Endothelial cell of umbilical vein (primary cell): ENCODE data around the gene GIT2. TPM values are rescaled to one million over a fixed set of nuclear protein-coding genes. Genes with fewer than 3 reads are reported as not detected.

Experiments used
- BruUV-seq: library from RNA; stranded (reverse); fragments of 400-500 nt; replicated peaks from 2 replicates; lab custom pipeline; 2021; lab: Mats Ljungman, UMichigan
- CTCF ChIA-PET: fragments of 300-600, 350-600 bp; sonication (Branson Sonifier 250); formaldehyde crosslinking; loops from one replicate; lab custom pipeline; 2021; ENCODE audit warnings: antibody characterized with exemption, inconsistent platforms; lab: Charles Lee
- POLR2A ChIA-PET: fragments of 300-600, 350-600 bp; sonication (Branson Sonifier 250); formaldehyde crosslinking; loops from one replicate; lab custom pipeline; 2021; ENCODE audit warnings: antibody characterized with exemption, inconsistent platforms; lab: Charles Lee
- DNase-seq: peaks from one replicate; pipeline ENCODE4 v3.0.0-alpha.2; 2011; ENCODE audit warnings: low read depth, low spot score
- FAIRE-seq: peaks from 2 replicates; lab custom pipeline; 2011; peaks lifted over from hg19 to GRCh38; lab: Jason Lieb, UNC
- H2AFZ ChIP-seq: 2 replicates; pipeline ENCODE4 v1.6.0; 2012; ENCODE audit warnings: low read depth, low read length, control low read depth, inconsistent platforms
- H3K27ac ChIP-seq: 2 replicates; pipeline ENCODE4 v1.5.1; 2011; ENCODE audit warnings: low read depth, mild to moderate bottlenecking, control low read depth, low read length, moderate library complexity; ENCODE audit not compliant: insufficient read depth
- H3K27me3 ChIP-seq, 2 experiments: 2 replicates each; pipeline versions ENCODE4 v1.6.0 to v1.6.1; 2011; ENCODE audit warnings: low read length in 2 of 2, mixed read lengths in 1 of 2; ENCODE audit not compliant: control insufficient read depth in 2 of 2, insufficient read depth in 2 of 2
- H3K36me3 ChIP-seq, 2 experiments: 2 replicates in 1 of 2; 3 replicates in 1 of 2; pipeline ENCODE4 v1.5.1; 2011; ENCODE audit warnings: low read length in 2 of 2, mild to moderate bottlenecking in 1 of 2, moderate library complexity in 1 of 2; ENCODE audit not compliant: control insufficient read depth in 2 of 2, insufficient read depth in 2 of 2; ENCODE audit errors: extremely low read depth in 1 of 2
- H3K4me1 ChIP-seq: 3 replicates; pipeline ENCODE4 v1.5.1; 2011; ENCODE audit warnings: mild to moderate bottlenecking, low read length; ENCODE audit not compliant: control insufficient read depth, insufficient read depth; ENCODE audit errors: extremely low read depth
- H3K4me2 ChIP-seq: 2 replicates; pipeline ENCODE4 v1.6.1; 2011; ENCODE audit warnings: low read length, control low read depth, mixed read lengths; ENCODE audit not compliant: insufficient read depth
- H3K4me3 ChIP-seq, 3 experiments: fragments of 200-600 bp in 1 of 3; sonication (generic), shearing (Covaris generic) in 1 of 3; replicated peaks in 1 of 3; 2 replicates each; pipeline ENCODE4 v1.5.1; 2011 to 2016; ENCODE audit warnings: control low read depth in 3 of 3, low read length in 3 of 3, mild to moderate bottlenecking in 2 of 3, inconsistent platforms in 1 of 3, low read depth in 1 of 3, moderate library complexity in 1 of 3; ENCODE audit not compliant: insufficient read depth in 1 of 3
- H3K79me2 ChIP-seq: 2 replicates; pipeline ENCODE4 v1.6.0; 2012; ENCODE audit warnings: low read length, inconsistent platforms; ENCODE audit not compliant: control insufficient read depth, insufficient read depth
- H3K9ac ChIP-seq: replicated peaks from 2 replicates; pipeline ENCODE3; 2011; ENCODE audit warnings: low read length, control low read depth; ENCODE audit not compliant: insufficient read depth; ENCODE audit errors: extremely low read depth
- H3K9me1 ChIP-seq: replicated peaks from 3 replicates; pipeline ENCODE4 v1.6.0; 2011; ENCODE audit warnings: mild to moderate bottlenecking, low read length; ENCODE audit not compliant: control insufficient read depth, insufficient read depth; ENCODE audit errors: extremely low read depth
- H3K9me3 ChIP-seq: replicated peaks from 2 replicates; pipeline ENCODE4 v1.5.1; 2012; ENCODE audit warnings: low read length, inconsistent platforms; ENCODE audit not compliant: control insufficient read depth, insufficient read depth
- H4K20me1 ChIP-seq: replicated peaks from 2 replicates; pipeline ENCODE3; 2011; ENCODE audit warnings: mild to moderate bottlenecking, low read length; ENCODE audit not compliant: control insufficient read depth, insufficient read depth; ENCODE audit errors: extremely low read depth
- EZH2 ChIP-seq: IDR thresholded peaks from 2 replicates; pipeline ENCODE4 v1.6.1; 2012; ENCODE audit warnings: borderline replicate concordance, low read depth, mild to moderate bottlenecking, moderate library complexity, low read length, inconsistent platforms; ENCODE audit not compliant: severe bottlenecking
- FOS ChIP-seq: IDR thresholded peaks from 2 replicates; pipeline ENCODE4 v1.6.1; 2011; ENCODE audit warnings: mild to moderate bottlenecking, low read length, moderate library complexity, borderline replicate concordance; ENCODE audit not compliant: insufficient read depth
- GATA2 ChIP-seq: IDR thresholded peaks from 2 replicates; pipeline ENCODE4 v1.7.0; 2011; ENCODE audit warnings: low read depth, mild to moderate bottlenecking, moderate library complexity, mixed read lengths, low read length; ENCODE audit not compliant: insufficient read length, insufficient read depth
- JUN ChIP-seq: IDR thresholded peaks from 2 replicates; pipeline ENCODE4 v1.6.1; 2011; ENCODE audit warnings: borderline replicate concordance, low read depth; ENCODE audit not compliant: insufficient read length, insufficient read depth
- MYC ChIP-seq: IDR thresholded peaks from one replicate; pipeline ENCODE4 v1.6.1; 2011; ENCODE audit warnings: mild to moderate bottlenecking, low read depth, low read length
- POLR2A ChIP-seq: IDR thresholded peaks from 2 replicates; pipeline ENCODE4 v1.6.1; 2012; ENCODE audit warnings: low read depth, mild to moderate bottlenecking, control low read depth, low read length
- POLR2AphosphoS5 ChIP-seq: IDR thresholded peaks from 2 replicates; pipeline ENCODE4 v1.6.1; 2012; ENCODE audit warnings: low read depth, mild to moderate bottlenecking, control low read depth, low read length, moderate library complexity; ENCODE audit not compliant: insufficient read depth
- dilution Hi-C: fragments of 300-500 bp; cut with MboI; formaldehyde crosslinking; loops from one replicate; pipeline ENCODE4 v1.15.0; 2019; ENCODE audit warnings: low sequenced_read_pairs; ENCODE audit not compliant: extremely low pct_ligation_motif_present
- intact Hi-C: fragments of 100-400 bp; cut with micrococcal nuclease; formaldehyde crosslinking; loops from one replicate; pipeline ENCODE4 v1.10.0; 2022
- polyA plus RNA-seq, 4 experiments: library from polyadenylated mRNA; depleted of rRNA in 3 of 4; stranded (reverse) in 3 of 4; unstranded in 1 of 4; fragments of >200 nt; gene quantifications; 2 replicates each; pipeline versions ENCODE4 v1.2.1 to v1.2.3, GENCODE V29; 2011 to 2012; ENCODE audit warnings: missing spikeins in 1 of 4
- total RNA-seq: library from RNA; stranded (reverse); gene quantifications from 2 replicates; pipeline ENCODE4 v1.2.3, GENCODE V29; 2021
- TF ChIP-seq, protein P1 (sequence below): IDR thresholded peaks from 2 replicates; pipeline ENCODE4 v1.6.1; 2011; ENCODE audit not compliant: insufficient read depth, insufficient read length
- TF ChIP-seq, protein P2 (sequence below), 2 donors: IDR thresholded peaks; 1 replicate in 1 of 2; 2 replicates in 1 of 2; pipeline ENCODE4 v1.5.1; 2011; ENCODE audit warnings: low read length in 2 of 2, mild to moderate bottlenecking in 2 of 2, moderate library complexity in 2 of 2, control low read depth in 1 of 2, inconsistent platforms in 1 of 2, low read depth in 1 of 2; ENCODE audit not compliant: insufficient read depth in 1 of 2; ENCODE audit errors: extremely low read depth in 1 of 2

GIT2 gene
- total and polyA plus RNA-seq, 2 donors (not counting 3 experiments of a cell fraction or from before 2014, with no cell fraction given) = 37.3 to 77.2 TPM

DNA sequence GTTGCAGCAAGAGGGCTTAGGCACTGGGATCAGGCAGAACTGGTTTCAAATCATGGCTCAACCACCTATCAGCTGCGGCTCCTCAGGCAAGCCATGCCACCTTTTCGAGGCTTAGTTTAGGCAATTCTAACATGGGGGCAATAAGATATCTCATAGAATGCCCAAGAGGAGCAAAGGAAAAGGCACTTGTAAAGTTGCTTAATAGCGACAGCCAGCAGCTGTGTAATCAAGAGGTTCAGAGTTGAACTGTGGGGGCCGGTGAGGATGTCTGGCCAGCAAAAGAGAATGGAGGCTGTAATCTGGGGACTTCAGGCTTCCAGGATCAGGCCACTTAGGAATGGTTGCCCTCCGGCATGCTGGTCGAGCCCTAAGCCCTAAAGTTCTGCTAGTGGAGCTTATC, 99.1 kb downstream of the GIT2 start:
- Histone ChIP-seq H3K79me2 (peaks cover 16% of the 10 kb centered on the region), H3K9me3 (no peaks in the 10 kb centered on the region), H3K4me2 (no peak overlapping the region), H3K9me1 (no peaks in the 10 kb centered on the region), H3K9ac (no peak overlapping the region), H4K20me1 (no peaks in the 10 kb centered on the region), H3K4me1 (peaks cover 8% of the 10 kb centered on the region), H3K4me3 (no peak overlapping the region), H3K36me3 (no peaks in the 10 kb centered on the region), H3K27me3 (no peaks in the 10 kb centered on the region), H3K27ac (no peak overlapping the region), H2AFZ (no peak overlapping the region)
- CTCF ChIA-PET = interaction anchor here (1.5 kb wide), 1 partner anchor 52 kb away, joined by 3 read pairs; no protein-coding TSS in a partner anchor
- TF ChIP-seq, protein P1, sequence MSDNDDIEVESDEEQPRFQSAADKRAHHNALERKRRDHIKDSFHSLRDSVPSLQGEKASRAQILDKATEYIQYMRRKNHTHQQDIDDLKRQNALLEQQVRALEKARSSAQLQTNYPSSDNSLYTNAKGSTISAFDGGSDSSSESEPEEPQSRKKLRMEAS = no peak
- no peak for TF ChIP-seq JUN
- no peak for TF ChIP-seq POLR2AphosphoS5
- BruUV-seq = no TSS peak
- intact Hi-C loops = no loop called here
- no peak for FAIRE-seq
- POLR2A ChIA-PET = no interaction called here
- no peak for DNase-seq
- dilution Hi-C loops = no loop called here

DNA sequence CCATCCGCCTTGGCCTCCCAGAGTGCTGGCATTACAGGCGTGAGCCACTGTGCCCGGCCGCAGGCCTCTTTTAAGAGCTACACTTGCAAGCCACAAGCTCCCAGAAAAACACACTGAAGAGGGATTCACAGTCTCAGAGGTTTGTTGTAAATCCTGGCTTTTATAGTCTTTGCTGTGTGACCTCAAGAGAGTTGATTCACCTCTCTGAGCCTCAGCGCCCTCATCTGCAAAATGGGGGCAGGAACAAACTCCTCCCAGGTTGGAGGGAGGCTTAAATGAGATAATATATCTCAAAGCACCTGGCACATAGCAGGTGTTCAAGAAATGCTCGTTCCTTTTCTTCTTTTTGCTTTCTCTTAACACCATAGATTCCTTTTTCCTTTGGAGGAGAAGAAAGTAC, 100.0 kb downstream of the GIT2 start:
- FAIRE-seq (no peak), DNase-seq (no peak)
- Histone ChIP-seq H3K9ac (no peak overlapping the region), H3K4me1 (peaks cover 6% of the 10 kb centered on the region), H2AFZ (no peak overlapping the region), H3K4me3 (no peak overlapping the region), H3K4me2 (no peak overlapping the region), H3K9me1 (no peaks in the 10 kb centered on the region), H3K79me2 (peaks cover 8% of the 10 kb centered on the region), H3K27me3 (no peaks in the 10 kb centered on the region), H3K36me3 (no peaks in the 10 kb centered on the region), H3K27ac (no peak overlapping the region), H3K9me3 (no peaks in the 10 kb centered on the region), H4K20me1 (no peaks in the 10 kb centered on the region)
- intact Hi-C loops = no loop called here
- TF ChIP-seq, protein P1 = no peak
- no peak for TF ChIP-seq EZH2
- no peak for TF ChIP-seq GATA2
- no peak for TF ChIP-seq JUN
- TF ChIP-seq MYC = no peak
- no peak for TF ChIP-seq FOS
- TF ChIP-seq, protein P2, sequence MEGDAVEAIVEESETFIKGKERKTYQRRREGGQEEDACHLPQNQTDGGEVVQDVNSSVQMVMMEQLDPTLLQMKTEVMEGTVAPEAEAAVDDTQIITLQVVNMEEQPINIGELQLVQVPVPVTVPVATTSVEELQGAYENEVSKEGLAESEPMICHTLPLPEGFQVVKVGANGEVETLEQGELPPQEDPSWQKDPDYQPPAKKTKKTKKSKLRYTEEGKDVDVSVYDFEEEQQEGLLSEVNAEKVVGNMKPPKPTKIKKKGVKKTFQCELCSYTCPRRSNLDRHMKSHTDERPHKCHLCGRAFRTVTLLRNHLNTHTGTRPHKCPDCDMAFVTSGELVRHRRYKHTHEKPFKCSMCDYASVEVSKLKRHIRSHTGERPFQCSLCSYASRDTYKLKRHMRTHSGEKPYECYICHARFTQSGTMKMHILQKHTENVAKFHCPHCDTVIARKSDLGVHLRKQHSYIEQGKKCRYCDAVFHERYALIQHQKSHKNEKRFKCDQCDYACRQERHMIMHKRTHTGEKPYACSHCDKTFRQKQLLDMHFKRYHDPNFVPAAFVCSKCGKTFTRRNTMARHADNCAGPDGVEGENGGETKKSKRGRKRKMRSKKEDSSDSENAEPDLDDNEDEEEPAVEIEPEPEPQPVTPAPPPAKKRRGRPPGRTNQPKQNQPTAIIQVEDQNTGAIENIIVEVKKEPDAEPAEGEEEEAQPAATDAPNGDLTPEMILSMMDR (IDR thresholded peaks at IDR 0.05; ENCODE audit: extremely low read depth in 1 of 2, insufficient read depth in 1 of 2, low read depth in 1 of 2, low read length in 2 of 2) = no peak
- no peak for TF ChIP-seq POLR2AphosphoS5
- no peak for TF ChIP-seq POLR2A
- dilution Hi-C loops = no loop called here
- CTCF ChIA-PET = no interaction called here
- POLR2A ChIA-PET = no interaction called here
- BruUV-seq = no TSS peak
